Measurements from ENCODE around the gene MYO1B.

GRCh38 chr2:191276792-191277465 lies 31.7 kb downstream of the MYO1B start:
- TF ChIP-seq CTCF (IDR thresholded peaks at IDR 0.05), result no peak
- no peak for TF ChIP-seq ZFX (IDR thresholded peaks at IDR 0.05; ENCODE audit: borderline replicate concordance)

Measured in 22Rv1 (cell line).